ENCODE data around the gene STYK1.

GRCh38 chr12:10634427-10634826 is 39.4 kb downstream of the STYK1 start:
- TF ChIP-seq POLR2AphosphoS5 (IDR thresholded peaks at IDR 0.05; ENCODE audit: borderline replicate concordance, low read depth, low read length) = no peak
- no peak for TF ChIP-seq EZH2 (IDR thresholded peaks at IDR 0.05)
- no peak for TF ChIP-seq FOXP2 (optimal IDR thresholded peaks at IDR 0.05; ENCODE audit: control extremely low read depth, extremely low read length, insufficient read depth)
